GM21381 (cell line): ENCODE data around the gene ITPR1.

Source experiments
- ATAC-seq: cut with Tn5 transposase; IDR thresholded peaks from one replicate; pipeline ENCODE4 v1.9.1; 2021; ENCODE audit warnings: mild to moderate bottlenecking, moderate library complexity; ENCODE audit not compliant: unreplicated experiment

ITPR1 gene

GRCh38 chr3:4478261-4478660 lies 14.9 kb upstream of the ITPR1 start:
- ATAC-seq: no peak

- no peak for ATAC-seq
These were observed 1.3 kb upstream of the ITPR1 start for GRCh38 chr3:4491855-4492207.

GRCh38 chr3:4492208-4493013 lies 737 bp upstream of the ITPR1 start:
- ATAC-seq: no peak

GRCh38 chr3:4493941-4494894 lies 1.1 kb downstream of the ITPR1 start:
- ATAC-seq: no peak

GRCh38 chr3:4494895-4495264 lies 1.7 kb downstream of the ITPR1 start:
- no peak for ATAC-seq

GRCh38 chr3:4495294-4496086 lies 2.3 kb downstream of the ITPR1 start:
- no peak for ATAC-seq

GRCh38 chr3:4496087-4496452 lies 2.9 kb downstream of the ITPR1 start:
- no peak for ATAC-seq

GRCh38 chr3:4497005-4497692 lies 4.0 kb downstream of the ITPR1 start:
- no peak for ATAC-seq

GRCh38 chr3:4497843-4498324 lies 4.7 kb downstream of the ITPR1 start:
- no peak for ATAC-seq

GRCh38 chr3:4498446-4498845 lies 5.3 kb downstream of the ITPR1 start:
- ATAC-seq: no peak

GRCh38 chr3:4501437-4501836 lies 8.3 kb downstream of the ITPR1 start:
- ATAC-seq: no peak

- no peak for ATAC-seq
These were observed 8.8 kb downstream of the ITPR1 start for GRCh38 chr3:4501927-4502326.

- ATAC-seq: peak; percentile 42
These were observed 9.9 kb downstream of the ITPR1 start for GRCh38 chr3:4503050-4503449.

GRCh38 chr3:4504340-4505261 lies 11.5 kb downstream of the ITPR1 start:
- no peak for ATAC-seq

GRCh38 chr3:4505688-4506558 lies 12.8 kb downstream of the ITPR1 start:
- ATAC-seq: no peak

- no peak for ATAC-seq
These were observed 13.4 kb downstream of the ITPR1 start for GRCh38 chr3:4506559-4507023.

GRCh38 chr3:4507024-4507596 lies 14.0 kb downstream of the ITPR1 start:
- peak; percentile 30 for ATAC-seq
